HepG2 (cell line): ENCODE data around the gene EFCAB14.

Experiments
- BHLHE40 ChIP-seq: IDR thresholded peaks from 2 replicates; pipeline ENCODE4 v1.6.1; 2011; ENCODE audit warnings: low read length, improper control_type of control experiment
- CREB1 ChIP-seq, 2 experiments: fragments of 450-650 bp in 1 of 2; IDR thresholded peaks; 2 replicates each; pipeline ENCODE4 v1.6.1; 2016 to 2017; ENCODE audit warnings: control low read depth in 1 of 2, mild to moderate bottlenecking in 1 of 2, missing compliant biosample characterization in 1 of 2, missing genetic modification characterization in 1 of 2
- CTCF ChIP-seq: sonication (generic); formaldehyde crosslinking; IDR thresholded peaks from 2 replicates; pipeline ENCODE4 v1.5.0; 2020; ENCODE audit warnings: mild to moderate bottlenecking, missing genetic modification reagents, moderate library complexity
- DPF2 ChIP-seq: sonication (generic); formaldehyde crosslinking; IDR thresholded peaks from 2 replicates; pipeline ENCODE4 v1.4.0; 2020; ENCODE audit warnings: mild to moderate bottlenecking, low read depth, missing genetic modification reagents, borderline replicate concordance
- GABPA ChIP-seq, 2 experiments: IDR thresholded peaks; 2 replicates each; pipeline ENCODE4 v1.6.1; 2011 to 2016; ENCODE audit warnings: low read depth in 2 of 2, low read length in 1 of 2, missing biosample characterization in 1 of 2, missing genetic modification characterization in 1 of 2
- NFE2 ChIP-seq: sonication (generic); formaldehyde crosslinking; IDR thresholded peaks from 2 replicates; pipeline ENCODE4 v1.4.0; 2020; ENCODE audit warnings: missing genetic modification reagents
- PRDM10 ChIP-seq: sonication (generic); formaldehyde crosslinking; IDR thresholded peaks from 2 replicates; pipeline ENCODE4 v1.4.0; 2020; ENCODE audit warnings: low read depth, missing genetic modification reagents
- RFXANK ChIP-seq: IDR thresholded peaks from 2 replicates; pipeline ENCODE4 v1.6.1; 2016
- TCF7 ChIP-seq: sonication (generic); IDR thresholded peaks from 2 replicates; pipeline ENCODE4 v1.6.1; 2016; ENCODE audit warnings: antibody characterized with exemption, low read depth
- ZBTB8A ChIP-seq: sonication (generic); formaldehyde crosslinking; IDR thresholded peaks from 2 replicates; pipeline ENCODE4 v1.4.0; 2020; ENCODE audit warnings: mild to moderate bottlenecking, low read depth, missing genetic modification reagents, borderline replicate concordance
- ZNF616 ChIP-seq: sonication (generic); formaldehyde crosslinking; IDR thresholded peaks from 2 replicates; pipeline ENCODE4 v1.5.0; 2020; ENCODE audit warnings: low read depth, mild to moderate bottlenecking, missing genetic modification reagents

- no peak for TF ChIP-seq TCF7
- TF ChIP-seq CTCF (CRISPR knock-in tag) = no peak
- TF ChIP-seq BHLHE40 = no peak
- TF ChIP-seq CREB1 (IDR thresholded peaks at IDR 0.05) = no peak
- no peak for TF ChIP-seq CREB1 (CRISPR knock-in tag; IDR thresholded peaks at IDR 0.05)
- TF ChIP-seq GABPA (IDR thresholded peaks at IDR 0.05; ENCODE audit: low read depth, low read length) = no peak
- no peak for TF ChIP-seq GABPA (CRISPR knock-in tag; IDR thresholded peaks at IDR 0.05; ENCODE audit: low read depth)
- no peak for TF ChIP-seq DPF2
- no peak for TF ChIP-seq ZNF616 (CRISPR knock-in tag)
- no peak for TF ChIP-seq ZBTB8A (CRISPR knock-in tag)
- no peak for TF ChIP-seq RFXANK (CRISPR knock-in tag)
- TF ChIP-seq PRDM10 (CRISPR knock-in tag) = no peak
- no peak for TF ChIP-seq NFE2 (CRISPR knock-in tag)
Measured at GRCh38 chr1:46749921-46750404, 31.0 kb upstream of the EFCAB14 start.
